ENCODE measurements around the gene GPR142.

DNA sequence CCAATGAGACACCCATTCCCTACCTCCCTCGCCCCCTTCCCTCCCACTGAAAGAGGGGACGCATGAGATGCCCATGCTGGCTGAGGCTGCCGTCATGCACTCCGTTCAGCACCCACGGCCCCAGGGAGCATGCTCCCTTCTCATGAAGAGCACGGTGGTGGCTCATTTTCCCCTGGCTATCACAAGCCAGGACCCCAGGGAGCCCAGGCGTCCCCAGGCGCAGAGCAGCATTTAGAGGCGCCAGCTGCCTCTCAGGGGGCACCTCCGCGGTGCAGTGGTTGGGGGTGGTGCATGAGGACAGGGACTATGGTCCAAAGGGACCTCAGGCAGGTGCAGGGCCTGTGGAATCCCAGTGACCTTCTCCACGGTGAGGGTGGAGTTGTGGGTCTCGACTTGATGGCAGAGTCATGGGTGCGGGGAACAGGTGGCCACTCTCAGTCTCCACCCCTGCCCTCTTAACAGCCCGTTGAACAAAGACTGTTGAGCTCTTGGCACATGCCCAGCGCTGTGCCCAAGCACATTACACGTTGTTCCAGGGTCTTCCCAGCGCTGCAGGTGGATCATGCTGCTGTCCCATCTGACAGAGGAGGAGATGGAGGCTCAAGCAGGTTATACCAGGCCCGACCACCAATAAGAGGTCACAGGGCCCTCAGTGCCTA is 27.6 kb upstream of the GPR142 start:
- TF ChIP-seq CTCF (IDR thresholded peaks at IDR 0.05) (no peak), POLR2A (IDR thresholded peaks at IDR 0.05) (no peak)
